HEK293 (cell line): ENCODE results near the gene PARL.

Source experiments
- CTCF ChIP-seq: fragments of 450-650 bp; formaldehyde crosslinking; IDR thresholded peaks from 2 replicates; pipeline ENCODE4 v1.5.1; 2016; ENCODE audit warnings: missing biosample characterization, missing genetic modification characterization
- GLI4 ChIP-seq: fragments of 450-650 bp; formaldehyde crosslinking; IDR thresholded peaks from 2 replicates; pipeline ENCODE4 v1.5.1; 2016; ENCODE audit warnings: missing biosample characterization, missing genetic modification characterization
- SP2 ChIP-seq: fragments of 450-650 bp; formaldehyde crosslinking; IDR thresholded peaks from 2 replicates; pipeline ENCODE4 v1.5.1; 2016; ENCODE audit warnings: missing biosample characterization, missing genetic modification characterization
- SP7 ChIP-seq: fragments of 450-650 bp; formaldehyde crosslinking; IDR thresholded peaks from 2 replicates; pipeline ENCODE4 v1.5.1; 2016; ENCODE audit warnings: missing biosample characterization, missing genetic modification characterization
- YY1 ChIP-seq: fragments of 450-650 bp; formaldehyde crosslinking; IDR thresholded peaks from 2 replicates; pipeline ENCODE4 v1.5.1; 2018; ENCODE audit warnings: missing biosample characterization, missing genetic modification characterization
- ZBTB10 ChIP-seq: fragments of 450-650 bp; formaldehyde crosslinking; IDR thresholded peaks from 2 replicates; pipeline ENCODE4 v1.5.1; 2016; ENCODE audit warnings: missing biosample characterization, missing genetic modification characterization
- ZFP37 ChIP-seq: fragments of 450-650 bp; formaldehyde crosslinking; IDR thresholded peaks from 2 replicates; pipeline ENCODE4 v1.5.1; 2016; ENCODE audit warnings: missing biosample characterization, missing genetic modification characterization
- ZNF114 ChIP-seq: fragments of 450-650 bp; formaldehyde crosslinking; IDR thresholded peaks from 2 replicates; pipeline ENCODE4 v1.5.0; 2017; ENCODE audit warnings: missing biosample characterization, missing genetic modification characterization
- ZNF121 ChIP-seq: fragments of 450-650 bp; formaldehyde crosslinking; IDR thresholded peaks from 2 replicates; pipeline ENCODE4 v1.5.1; 2016; ENCODE audit warnings: missing biosample characterization, missing genetic modification characterization
- ZNF24 ChIP-seq: fragments of 450-650 bp; formaldehyde crosslinking; IDR thresholded peaks from 2 replicates; pipeline ENCODE4 v1.5.1; 2016; ENCODE audit warnings: missing biosample characterization, missing genetic modification characterization
- ZNF654 ChIP-seq: fragments of 450-650 bp; formaldehyde crosslinking; IDR thresholded peaks from 2 replicates; pipeline ENCODE4 v1.5.1; 2016; ENCODE audit warnings: low read depth, missing biosample characterization, missing genetic modification characterization
- ZNF707 ChIP-seq: fragments of 450-650 bp; formaldehyde crosslinking; IDR thresholded peaks from 2 replicates; pipeline ENCODE4 v1.5.1; 2016; ENCODE audit warnings: missing biosample characterization, missing genetic modification characterization
- ZNF76 ChIP-seq: fragments of 450-650 bp; formaldehyde crosslinking; IDR thresholded peaks from 2 replicates; pipeline ENCODE4; 2016; ENCODE audit warnings: low read depth, missing biosample characterization, missing genetic modification characterization, borderline replicate concordance

GRCh38 chr3:183933160-183933559, 48.5 kb upstream of the PARL start:
- TF ChIP-seq CTCF: no peak
- TF ChIP-seq SP7 (tag by site-specific recombination): no peak
- no peak for TF ChIP-seq ZNF76
- TF ChIP-seq YY1: no peak
- no peak for TF ChIP-seq ZNF707 (tag by site-specific recombination)
- no peak for TF ChIP-seq ZNF654
- no peak for TF ChIP-seq ZNF121 (tag by site-specific recombination)
- no peak for TF ChIP-seq GLI4 (tag by site-specific recombination)
- no peak for TF ChIP-seq ZBTB10 (tag by site-specific recombination)
- TF ChIP-seq ZFP37: no peak
- no peak for TF ChIP-seq ZNF114 (tag by site-specific recombination)
- no peak for TF ChIP-seq SP2
- TF ChIP-seq ZNF24: no peak
